Testis (tissue), 3 donors: Measurements from ENCODE around the gene BLM. TPM values are rescaled to one million over a fixed set of nuclear protein-coding genes. Genes with fewer than 3 reads are reported as not detected.

Experiments used
- DNase-seq: peaks from one replicate; pipeline ENCODE4 v3.0.0-alpha.2; 2019
- H3K27ac ChIP-seq, 2 donors: fragments of 200-600 bp; sonication (generic); one replicate each; pipeline ENCODE4 v1.5.1; 2019
- H3K27me3 ChIP-seq: fragments of 200-600 bp; sonication (generic); one replicate; pipeline ENCODE4 v1.5.1; 2019
- H3K36me3 ChIP-seq: fragments of 200-600 bp; sonication (generic); one replicate; pipeline ENCODE4 v1.5.1; 2017; ENCODE audit warnings: low read depth; ENCODE audit errors: missing control alignments
- H3K4me1 ChIP-seq: fragments of 200-600 bp; sonication (generic); one replicate; pipeline ENCODE4 v1.5.1; 2019
- H3K4me3 ChIP-seq, 2 donors: fragments of 200-600 bp; sonication (generic); one replicate each; pipeline ENCODE4 v1.5.1; 2017 to 2019
- H3K9me3 ChIP-seq: fragments of 200-600 bp; sonication (generic); one replicate; pipeline ENCODE4 v1.5.1; 2017
- CTCF ChIP-seq, 3 experiments: fragments of 450-650 bp in 2 of 3; fragments of 200-600 bp in 1 of 3; sonication (generic) in 1 of 3; IDR thresholded peaks; one replicate each; pipeline ENCODE4 v1.5.1; 2016 to 2019; ENCODE audit warnings: antibody characterized with exemption in 3 of 3, mild to moderate bottlenecking in 2 of 3, moderate library complexity in 1 of 3
- POLR2A ChIP-seq: fragments of 450-650 bp; IDR thresholded peaks from one replicate; pipeline ENCODE4 v1.6.1; 2017; ENCODE audit warnings: antibody characterized with exemption, mild to moderate bottlenecking, moderate library complexity
- WGBS, 2 donors: methylation state at CpG; one replicate each; pipeline ENCODE4 v1.1.5; 2018; 5-methylcytosine and 5-hydroxymethylcytosine counted together
- intact Hi-C: fragments of 100-400 bp; cut with DNase I; formaldehyde crosslinking; loops from one replicate; pipeline ENCODE4 v1.15.1; 2023; ENCODE audit warnings: low total_unique reads
- polyA plus RNA-seq: library from polyadenylated mRNA; stranded (reverse); fragments of 350-450 nt; fragmentation: Illumina TruSeq; extraction: RNeasy Lipid Tissue Mini Kit (QIAGEN cat#74804); gene quantifications from one replicate; pipeline ENCODE4 v1.2.3, GENCODE V29; 2014; ENCODE audit warnings: low read depth, low replicate concordance; ENCODE audit not compliant: insufficient read depth
- total RNA-seq, 2 donors: library from RNA; depleted of rRNA; stranded (reverse); fragments of >200 nt; gene quantifications; one replicate each; pipeline ENCODE4 v1.2.3, GENCODE V29; 2016

Gene BLM
- total and polyA plus RNA-seq, 3 donors from 2014 or later, result 5.8 to 6.7 (median 5.9) TPM

GRCh38 chr15:90807074-90807785, 90.1 kb downstream of the BLM start:
- Histone ChIP-seq H3K36me3 (no peaks in the 10 kb centered on the region), H3K27me3 (no peaks in the 10 kb centered on the region), H3K4me3 (no peak overlapping the region), H3K27ac (no peak overlapping the region), H3K9me3 (no peaks in the 10 kb centered on the region), H3K4me1 (no peaks in the 10 kb centered on the region)
- TF ChIP-seq POLR2A (no peak), CTCF (IDR thresholded peaks at IDR 0.05) (no peak)
- intact Hi-C loops, result no loop called here
- 92 to 96% methylated on average over 8 of the region's 8 CpGs for WGBS, 2 donors
- no peak for DNase-seq

- 87 to 91% methylated on average over 2 of the region's 2 CpGs for WGBS, 2 donors
- no peaks in the 10 kb centered on the region for H3K9me3 ChIP-seq
- no peak for TF ChIP-seq CTCF (IDR thresholded peaks at IDR 0.05)
- no peak for TF ChIP-seq POLR2A
Observed at GRCh38 chr15:90807786-90808086, 90.6 kb downstream of the BLM start.

GRCh38 chr15:90808517-90809235, 91.5 kb downstream of the BLM start:
- no peaks in the 10 kb centered on the region for H3K4me1 ChIP-seq
- WGBS, 2 donors, result 87% methylated on average over 8 of the region's 8 CpGs

More at GRCh38 chr15:90807786-90808086, 90.6 kb downstream of the BLM start:
- H3K4me3 ChIP-seq, result no peak overlapping the region
- no peaks in the 10 kb centered on the region for H3K36me3 ChIP-seq
- H3K4me1 ChIP-seq, result no peaks in the 10 kb centered on the region
- no peaks in the 10 kb centered on the region for H3K27me3 ChIP-seq
- no peak for DNase-seq
- H3K27ac ChIP-seq, result no peak overlapping the region
- intact Hi-C loops, result no loop called here

GRCh38 chr15:90809536-90809935, 92.4 kb downstream of the BLM start:
- no peaks in the 10 kb centered on the region for H3K27me3 ChIP-seq
- intact Hi-C loops, result no loop called here
- no peaks in the 10 kb centered on the region for H3K9me3 ChIP-seq
- no peak overlapping the region for H3K4me3 ChIP-seq
- no peaks in the 10 kb centered on the region for H3K36me3 ChIP-seq
- H3K4me1 ChIP-seq, result peaks cover 4% of the 10 kb centered on the region
- 95 to 98% methylated on average over 4 of the region's 4 CpGs for WGBS, 2 donors
- no peak for DNase-seq
- TF ChIP-seq CTCF (IDR thresholded peaks at IDR 0.05), result no peak
- TF ChIP-seq POLR2A, result no peak
- H3K27ac ChIP-seq, result no peak overlapping the region

More at GRCh38 chr15:90808517-90809235, 91.5 kb downstream of the BLM start:
- Histone ChIP-seq H3K9me3 (no peaks in the 10 kb centered on the region), H3K27ac (no peak overlapping the region), H3K4me3 (no peak overlapping the region), H3K27me3 (no peaks in the 10 kb centered on the region), H3K36me3 (no peaks in the 10 kb centered on the region)
- intact Hi-C loops, result no loop called here
- DNase-seq, result no peak
- no peak for TF ChIP-seq POLR2A

GRCh38 chr15:90810354-90810753, 93.2 kb downstream of the BLM start:
- WGBS, 2 donors, result 99 to 100% methylated on average over 4 of the region's 4 CpGs

More at GRCh38 chr15:90810354-90810753, 93.2 kb downstream of the BLM start:
- no peaks in the 10 kb centered on the region for H3K36me3 ChIP-seq
- no peaks in the 10 kb centered on the region for H3K27me3 ChIP-seq
- peaks cover 4% of the 10 kb centered on the region for H3K4me1 ChIP-seq
- no peak for TF ChIP-seq POLR2A
- no peak for TF ChIP-seq CTCF (IDR thresholded peaks at IDR 0.05)
- no peak for DNase-seq
- H3K9me3 ChIP-seq, result no peaks in the 10 kb centered on the region
- intact Hi-C loops, result no loop called here
- no peak overlapping the region for H3K4me3 ChIP-seq
- no peak overlapping the region for H3K27ac ChIP-seq
